NCI-H446 treated with DMSO at 0.1 percent for 48 hours (cell line): Measurements from ENCODE around the gene TOMM40.
"Not testable (repeated sequence)": the region's sequence is repeated elsewhere in the genome, so short reads cannot be mapped to it uniquely, and the experiment has no call there.

Experiments used
- DNase-seq: peaks from one replicate; lab custom pipeline; 2025; lab: John Stamatoyannopoulos, UW

The TOMM40 gene

GRCh38 chr19:44891016-44891882 is at the start of gene TOMM40:
Gene TOMM40, plus strand, starts transcription at chr19:44891254. Its CDS starts 162 bp downstream, at chr19:44891416.
- no peak for DNase-seq

- no peak for DNase-seq
Measured at GRCh38 chr19:44845286-44845611, 45.8 kb upstream of the TOMM40 start.

- peak; percentile 46 for DNase-seq
Measured at GRCh38 chr19:44845612-44846454, 45.2 kb upstream of the TOMM40 start, which contains the start of gene NECTIN2. Gene NECTIN2, plus strand, starts transcription at chr19:44846297. Its CDS starts 229 bp downstream, at chr19:44846526.

GRCh38 chr19:44846455-44847143 is 44.5 kb upstream of the TOMM40 start:
- DNase-seq, result no peak

GRCh38 chr19:44847144-44848035 is 43.7 kb upstream of the TOMM40 start:
- DNase-seq, result no peak

GRCh38 chr19:44848036-44848811 is 42.8 kb upstream of the TOMM40 start:
- no peak for DNase-seq

GRCh38 chr19:44848812-44849447 is 42.1 kb upstream of the TOMM40 start:
- no peak for DNase-seq

GRCh38 chr19:44850641-44851109 is 40.4 kb upstream of the TOMM40 start:
- no peak for DNase-seq

GRCh38 chr19:44851427-44851826 is 39.6 kb upstream of the TOMM40 start:
- no peak for DNase-seq

GRCh38 chr19:44855606-44856005 is 35.4 kb upstream of the TOMM40 start:
- no peak for DNase-seq

- no peak for DNase-seq
Measured at GRCh38 chr19:44856421-44857083, 34.5 kb upstream of the TOMM40 start.

GRCh38 chr19:44857837-44858236 is 33.2 kb upstream of the TOMM40 start:
- DNase-seq, result no peak

GRCh38 chr19:44861576-44861975 is 29.5 kb upstream of the TOMM40 start:
- not testable (repeated sequence) for DNase-seq

- no peak for DNase-seq
Measured at GRCh38 chr19:44863990-44864389, 27.1 kb upstream of the TOMM40 start.

- no peak for DNase-seq
Measured at GRCh38 chr19:44865196-44865767, 25.8 kb upstream of the TOMM40 start.

- no peak for DNase-seq
Measured at GRCh38 chr19:44866664-44867063, 24.4 kb upstream of the TOMM40 start.

GRCh38 chr19:44867578-44867977 is 23.5 kb upstream of the TOMM40 start:
- DNase-seq, result no peak

GRCh38 chr19:44869733-44870470 is 21.2 kb upstream of the TOMM40 start:
- no peak for DNase-seq
